HS-27A (cell line): ENCODE results near the gene EPB41L3.
"Not testable (repeated sequence)": the region's sequence is repeated elsewhere in the genome, so short reads cannot be mapped to it uniquely, and the experiment has no call there.

Experiments used
- DNase-seq: peaks from one replicate; pipeline ENCODE4 v3.0.0-alpha.2; 2012; ENCODE audit warnings: low read depth, missing footprints

EPB41L3 gene

GRCh38 chr18:5530629-5531178 is 13.1 kb downstream of the EPB41L3 start:
- DNase-seq = no peak

GRCh38 chr18:5529471-5529870 is 14.3 kb downstream of the EPB41L3 start:
- DNase-seq = no peak

- no peak for DNase-seq
Observed at GRCh38 chr18:5527603-5528002, 16.2 kb downstream of the EPB41L3 start.

- no peak for DNase-seq
Observed at GRCh38 chr18:5524660-5525059, 19.1 kb downstream of the EPB41L3 start.

GRCh38 chr18:5521000-5521399 is 22.8 kb downstream of the EPB41L3 start:
- no peak for DNase-seq

- DNase-seq = no peak
Observed at GRCh38 chr18:5520464-5520863, 23.3 kb downstream of the EPB41L3 start.

GRCh38 chr18:5519448-5520298 is 24.1 kb downstream of the EPB41L3 start:
- no peak for DNase-seq

GRCh38 chr18:5518899-5519371 is 24.9 kb downstream of the EPB41L3 start:
- no peak for DNase-seq

- no peak for DNase-seq
Observed at GRCh38 chr18:5518179-5518770, 25.5 kb downstream of the EPB41L3 start.

GRCh38 chr18:5516841-5517240 is 27.0 kb downstream of the EPB41L3 start:
- DNase-seq = no peak

GRCh38 chr18:5515011-5515784 is 28.6 kb downstream of the EPB41L3 start:
- no peak for DNase-seq

GRCh38 chr18:5513947-5514346 is 29.9 kb downstream of the EPB41L3 start:
- no peak for DNase-seq

- DNase-seq = no peak
Observed at GRCh38 chr18:5512176-5512575, 31.6 kb downstream of the EPB41L3 start.

GRCh38 chr18:5511541-5511940 is 32.3 kb downstream of the EPB41L3 start:
- not testable (repeated sequence) for DNase-seq

- no peak for DNase-seq
Observed at GRCh38 chr18:5510135-5510846, 33.5 kb downstream of the EPB41L3 start.

GRCh38 chr18:5508821-5509220 is 35.0 kb downstream of the EPB41L3 start:
- DNase-seq = no peak

- no peak for DNase-seq
Observed at GRCh38 chr18:5507756-5508155, 36.0 kb downstream of the EPB41L3 start.

GRCh38 chr18:5506174-5506573 is 37.6 kb downstream of the EPB41L3 start:
- DNase-seq = no peak

- DNase-seq = no peak
Observed at GRCh38 chr18:5503740-5504139, 40.1 kb downstream of the EPB41L3 start.

GRCh38 chr18:5500158-5500939 is 43.4 kb downstream of the EPB41L3 start:
- DNase-seq = no peak

GRCh38 chr18:5498452-5498851 is 45.3 kb downstream of the EPB41L3 start:
- DNase-seq = no peak
